Tibial nerve (tissue), 4 donors: ENCODE data around the gene ZNF521. TPM values are rescaled to one million over a fixed set of nuclear protein-coding genes. Genes with fewer than 3 reads are reported as not detected.

Source experiments
- DNase-seq, 2 donors: peaks; one replicate each; pipeline ENCODE4 v3.0.0-alpha.2; 2019; ENCODE audit warnings: low spot score in 2 of 2
- H3K27ac ChIP-seq, 4 donors: fragments of 200-600 bp; sonication (generic) in 3 of 4; one replicate each; pipeline ENCODE4 v1.5.1; 2017 to 2019; ENCODE audit warnings: mild to moderate bottlenecking in 1 of 4
- H3K27me3 ChIP-seq, 2 donors: fragments of 200-600 bp; sonication (generic) in 1 of 2; one replicate each; pipeline versions ENCODE4 v1.5.1 to v1.6.0; 2017 to 2019
- H3K36me3 ChIP-seq, 3 donors: fragments of 200-600 bp; sonication (generic); one replicate each; pipeline ENCODE4 v1.5.1; 2018 to 2019
- H3K4me1 ChIP-seq, 4 donors: fragments of 200-600 bp; sonication (generic) in 3 of 4; one replicate each; pipeline ENCODE4 v1.5.1; 2017 to 2019
- H3K4me3 ChIP-seq, 4 donors: fragments of 200-600 bp; sonication (generic) in 3 of 4; one replicate each; pipeline ENCODE4 v1.5.1; 2017 to 2019; ENCODE audit warnings: mild to moderate bottlenecking in 1 of 4, moderate library complexity in 1 of 4
- H3K9me3 ChIP-seq, 4 donors: fragments of 200-600 bp; sonication (generic) in 3 of 4; one replicate each; pipeline ENCODE4 v1.5.1; 2017 to 2019
- CTCF ChIP-seq, 5 experiments: fragments of 200-600 bp in 3 of 5; fragments of 450-650 bp in 2 of 5; sonication (generic) in 3 of 5; IDR thresholded peaks; one replicate each; pipeline ENCODE4 v1.5.1; 2016 to 2019; ENCODE audit warnings: antibody characterized with exemption in 5 of 5, mild to moderate bottlenecking in 3 of 5, moderate library complexity in 2 of 5
- EP300 ChIP-seq, 2 donors: sonication (generic); formaldehyde crosslinking; IDR thresholded peaks; one replicate each; pipeline ENCODE4 v1.6.1; 2017; ENCODE audit warnings: antibody characterized with exemption in 2 of 2, mild to moderate bottlenecking in 1 of 2
- POLR2A ChIP-seq, 2 donors: fragments of 450-650 bp; IDR thresholded peaks; one replicate each; pipeline ENCODE4 v1.6.1; 2017; ENCODE audit warnings: antibody characterized with exemption in 2 of 2, mild to moderate bottlenecking in 2 of 2, moderate library complexity in 2 of 2
- WGBS, 2 donors: methylation state at CpG; one replicate each; pipeline ENCODE4 v1.1.5; 2018; 5-methylcytosine and 5-hydroxymethylcytosine counted together
- total RNA-seq, 4 donors: library from RNA; depleted of rRNA; stranded (reverse); fragments of >200 nt; gene quantifications; one replicate each; pipeline ENCODE4 v1.1.0, GENCODE V29; 2016

Gene ZNF521
- total RNA-seq, 4 donors from 2014 or later = 32.7 to 66.3 (median 43.4) TPM

- WGBS, 2 donors = 75 to 78% methylated on average over 6 of the region's 6 CpGs
- no peak for DNase-seq
- H3K36me3 ChIP-seq = no peaks in the 10 kb centered on the region
- H3K27ac ChIP-seq = no peak overlapping the region
- H3K4me3 ChIP-seq = no peak overlapping the region
- H3K27me3 ChIP-seq = no peaks in the 10 kb centered on the region
- no peaks in the 10 kb centered on the region for H3K9me3 ChIP-seq
- H3K4me1 ChIP-seq = peaks cover 0 to 4% (median 0%) of the 10 kb centered on the region in 4 donors
- no peak for TF ChIP-seq EP300 (IDR thresholded peaks at IDR 0.05)
- no peak for TF ChIP-seq CTCF (IDR thresholded peaks at IDR 0.05)
- no peak for TF ChIP-seq POLR2A (IDR thresholded peaks at IDR 0.05)
Observed at GRCh38 chr18:25097057-25097456, 254.9 kb downstream of the ZNF521 start.

DNA sequence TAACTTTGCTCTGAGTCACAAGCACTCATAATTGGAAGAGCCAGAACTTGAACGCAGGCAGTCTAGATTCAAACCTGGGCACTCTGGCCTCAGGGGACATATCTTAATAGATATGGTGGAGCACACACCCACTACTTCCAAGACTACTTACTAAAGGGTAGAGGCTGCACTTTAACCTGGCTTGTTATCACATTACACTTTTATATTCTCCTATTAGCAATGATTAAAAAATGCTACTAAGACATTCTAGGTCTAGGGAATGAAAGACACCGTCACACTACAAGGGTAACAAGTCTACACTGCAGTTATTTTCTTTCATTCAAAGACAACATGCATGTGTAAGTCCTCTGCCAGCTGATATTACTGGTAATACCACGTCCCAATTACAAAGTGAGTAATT is 258.8 kb downstream of the ZNF521 start:
- no peaks in the 10 kb centered on the region for H3K4me1 ChIP-seq
- 72 to 81% methylated on average over 3 of the region's 3 CpGs for WGBS, 2 donors
- no peak for DNase-seq
- H3K9me3 ChIP-seq = no peaks in the 10 kb centered on the region
- no peaks in the 10 kb centered on the region for H3K27me3 ChIP-seq
- H3K36me3 ChIP-seq = peaks cover 0 to 23% (median 0%) of the 10 kb centered on the region in 3 donors
- H3K27ac ChIP-seq = no peak overlapping the region
- no peak overlapping the region for H3K4me3 ChIP-seq
- TF ChIP-seq POLR2A (IDR thresholded peaks at IDR 0.05) (no peak), EP300 (IDR thresholded peaks at IDR 0.05) (no peak), CTCF (IDR thresholded peaks at IDR 0.05) (no peak)

DNA sequence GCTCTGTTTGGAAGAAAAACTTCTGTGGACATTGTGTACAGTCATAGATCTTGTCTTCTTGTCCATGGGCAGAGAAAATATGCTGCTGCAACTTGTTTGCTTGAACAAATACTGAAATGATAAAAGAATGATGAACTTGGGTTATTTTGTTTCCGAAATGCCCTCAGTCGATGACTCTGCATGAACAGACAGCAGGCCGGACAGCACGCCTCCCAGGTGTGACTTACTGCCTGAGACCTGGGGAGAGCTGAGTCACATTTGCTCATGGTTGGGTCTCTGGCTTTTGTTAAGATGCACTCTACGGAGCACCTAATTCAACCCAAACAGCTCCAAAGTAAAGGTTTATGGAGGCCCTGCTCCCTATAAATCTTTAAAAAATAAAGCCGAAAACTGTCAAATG is 262.5 kb downstream of the ZNF521 start:
- TF ChIP-seq POLR2A (IDR thresholded peaks at IDR 0.05) = no peak
- no peak for TF ChIP-seq CTCF (IDR thresholded peaks at IDR 0.05)
- no peak for TF ChIP-seq EP300 (IDR thresholded peaks at IDR 0.05)
- no peak for DNase-seq
- Histone ChIP-seq H3K4me3 (no peak overlapping the region), H3K27ac (no peak overlapping the region), H3K36me3 (peaks cover 0 to 23% (median 0%) of the 10 kb centered on the region in 3 donors), H3K27me3 (no peaks in the 10 kb centered on the region), H3K9me3 (no peaks in the 10 kb centered on the region), H3K4me1 (no peaks in the 10 kb centered on the region)
- 89 to 91% methylated on average over 6 of the region's 6 CpGs for WGBS, 2 donors

DNA sequence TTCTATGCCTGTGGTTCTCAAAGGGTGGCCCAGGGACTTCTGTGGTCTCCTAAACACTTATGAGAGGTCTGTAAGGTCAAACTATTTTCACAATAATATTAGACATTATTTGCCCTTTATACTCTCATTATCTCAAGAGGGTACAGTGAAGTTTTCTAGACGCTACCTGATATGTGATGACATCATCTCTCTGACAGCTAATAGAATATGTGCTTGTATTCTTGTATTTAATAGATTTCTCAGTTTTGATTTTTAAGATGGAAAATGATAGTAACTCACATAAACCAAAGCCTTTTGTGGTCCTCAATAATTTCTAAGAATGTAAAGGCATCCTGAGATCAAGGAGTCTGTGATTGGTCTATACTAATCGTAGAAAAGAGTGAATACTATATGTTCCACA is 265.1 kb downstream of the ZNF521 start:
- Histone ChIP-seq H3K4me3 (no peak overlapping the region), H3K4me1 (no peaks in the 10 kb centered on the region), H3K27ac (no peak overlapping the region), H3K36me3 (peaks cover 0 to 23% (median 0%) of the 10 kb centered on the region in 3 donors), H3K9me3 (no peaks in the 10 kb centered on the region), H3K27me3 (no peaks in the 10 kb centered on the region)
- TF ChIP-seq POLR2A (IDR thresholded peaks at IDR 0.05) = no peak
- DNase-seq = no peak
- WGBS, 2 donors = 81 to 85% methylated on average over 2 of the region's 2 CpGs

DNA sequence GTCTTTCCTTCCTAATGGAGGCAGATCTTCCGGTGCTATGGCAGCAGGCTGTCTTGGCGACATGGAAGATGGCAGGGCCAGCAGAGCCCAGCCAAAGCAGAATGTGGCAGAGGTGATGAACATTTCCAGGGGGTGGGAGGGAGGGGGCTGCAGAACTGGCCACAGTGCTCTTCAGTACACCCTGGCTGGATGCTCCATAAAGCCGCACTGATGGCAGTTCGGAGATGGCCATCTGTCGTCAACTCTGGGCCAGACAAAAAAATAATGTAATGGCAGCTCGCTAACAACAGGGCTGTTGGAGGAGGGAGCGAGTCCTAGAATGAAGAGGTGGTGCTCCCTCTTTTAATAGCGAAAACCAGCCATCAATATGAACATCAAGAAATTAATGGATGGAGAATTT is 271.0 kb downstream of the ZNF521 start:
- Histone ChIP-seq H3K27me3 (no peaks in the 10 kb centered on the region), H3K27ac (no peak overlapping the region), H3K36me3 (no peaks in the 10 kb centered on the region), H3K4me3 (no peak overlapping the region), H3K9me3 (no peaks in the 10 kb centered on the region), H3K4me1 (no peaks in the 10 kb centered on the region)
- WGBS, 2 donors = 98% methylated on average over 8 of the region's 8 CpGs
- TF ChIP-seq POLR2A (IDR thresholded peaks at IDR 0.05) (no peak), CTCF (IDR thresholded peaks at IDR 0.05) (no peak)
- DNase-seq = no peak

DNA sequence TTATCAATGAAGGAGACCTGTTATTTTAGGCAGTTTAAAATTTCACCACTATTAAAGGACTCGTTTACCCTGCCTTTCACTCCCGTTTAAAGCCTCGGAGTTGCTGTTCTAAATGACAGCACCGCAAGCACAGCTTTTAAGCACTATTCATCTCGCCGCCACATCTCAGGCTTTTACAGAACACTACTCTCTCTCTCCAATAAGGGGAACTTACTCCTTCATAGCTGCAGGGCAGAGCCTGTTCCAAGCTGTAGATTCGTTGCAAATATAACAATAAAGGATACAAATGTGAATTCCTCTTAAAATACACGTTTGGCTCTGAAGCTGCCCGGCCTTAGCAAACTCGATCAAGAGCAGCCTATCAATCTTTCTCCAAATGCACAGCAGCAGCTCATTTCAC is 271.8 kb downstream of the ZNF521 start:
- Histone ChIP-seq H3K9me3 (no peaks in the 10 kb centered on the region), H3K36me3 (no peaks in the 10 kb centered on the region), H3K4me1 (no peaks in the 10 kb centered on the region), H3K27me3 (no peaks in the 10 kb centered on the region), H3K4me3 (no peak overlapping the region), H3K27ac (no peak overlapping the region)
- WGBS, 2 donors = 56 to 70% methylated on average over 10 of the region's 10 CpGs
- DNase-seq = no peak
- TF ChIP-seq EP300 (IDR thresholded peaks at IDR 0.05) (no peak), CTCF (IDR thresholded peaks at IDR 0.05) (no peak), POLR2A (IDR thresholded peaks at IDR 0.05) (no peak)
